Lung (tissue), 16 donors: ENCODE results near the gene BCL2L11. TPM values are rescaled to one million over a fixed set of nuclear protein-coding genes. Genes with fewer than 3 reads are reported as not detected.
"Not testable (repeated sequence)": the region's sequence is repeated elsewhere in the genome, so short reads cannot be mapped to it uniquely, and the experiment has no call there.

Experiments used
- ATAC-seq: fragments of 200-7000 bp; cut with Tn5 transposase; one replicate; pipeline ENCODE4 v1.9.1; 2020; ENCODE audit warnings: moderate number of reproducible peaks; ENCODE audit not compliant: insufficient read depth, low FRiP score
- DNase-seq, 3 donors: peaks; one replicate each; pipeline ENCODE4 v3.0.0-alpha.2; 2013 to 2017
- H3K27ac ChIP-seq, 2 donors: one replicate each; pipeline ENCODE4 v1.5.1; 2013; ENCODE audit warnings: mild to moderate bottlenecking in 2 of 2, moderate library complexity in 2 of 2, control low read depth in 1 of 2, inconsistent platforms in 1 of 2, low read depth in 1 of 2, low read length in 1 of 2
- H3K27me3 ChIP-seq, 3 donors: one replicate each; pipeline ENCODE4 v1.5.1; 2013; ENCODE audit warnings: low read length in 2 of 3; ENCODE audit not compliant: control insufficient read depth in 3 of 3, insufficient read depth in 3 of 3
- H3K36me3 ChIP-seq, 4 donors: one replicate each; pipeline ENCODE4 v1.5.1; 2013; ENCODE audit warnings: low read length in 4 of 4, mild to moderate bottlenecking in 1 of 4, moderate library complexity in 1 of 4; ENCODE audit not compliant: control insufficient read depth in 4 of 4, insufficient read depth in 4 of 4
- H3K4me1 ChIP-seq, 5 donors: one replicate each; pipeline ENCODE4 v1.5.1; 2013; ENCODE audit warnings: low read length in 5 of 5, mild to moderate bottlenecking in 2 of 5, moderate library complexity in 1 of 5; ENCODE audit not compliant: control insufficient read depth in 5 of 5, insufficient read depth in 5 of 5
- H3K4me3 ChIP-seq: one replicate; pipeline ENCODE4 v1.5.1; 2013; ENCODE audit warnings: mild to moderate bottlenecking, control low read depth, moderate library complexity
- H3K9ac ChIP-seq, 2 donors: one replicate each; pipeline ENCODE4 v1.5.1; 2013; ENCODE audit warnings: low read length in 2 of 2, control low read depth in 1 of 2; ENCODE audit not compliant: insufficient read depth in 1 of 2
- H3K9me3 ChIP-seq, 4 donors: one replicate each; pipeline ENCODE4 v1.5.1; 2013; ENCODE audit warnings: low read length in 3 of 4, mild to moderate bottlenecking in 1 of 4, moderate library complexity in 1 of 4; ENCODE audit not compliant: control insufficient read depth in 4 of 4, insufficient read depth in 3 of 4
- WGBS, 2 donors: extraction: QIAGEN DNeasy Blood & Tissue Kit; methylation state at CpG; one replicate each; pipeline ENCODE4 v1.1.7; 2013; 5-methylcytosine and 5-hydroxymethylcytosine counted together
- long read RNA-seq, 5 donors: transcript quantifications; one replicate each; lab custom pipeline, GENCODE V29; 2026
- polyA plus RNA-seq, 2 donors: library from polyadenylated mRNA; stranded (reverse); fragments of 200-250 nt; gene quantifications; one replicate each; pipeline ENCODE4 v1.2.1, GENCODE V29; 2013
- total RNA-seq, 2 donors: library from RNA; depleted of rRNA in 1 of 2; stranded (reverse); fragments of >200 nt in 1 of 2; gene quantifications; one replicate each; pipeline ENCODE4 v1.2.1, GENCODE V29; 2014 to 2021
- TF ChIP-seq, protein P1 (sequence below): IDR thresholded peaks from 2 replicates; pipeline ENCODE4 v1.5.1; 2012; ENCODE audit warnings: mild to moderate bottlenecking; ENCODE audit errors: control extremely low read depth, extremely low read depth
- donor health status: control.
- donor health status: control.
- donor health status: Bipolar disorder and iron deficiency.
- donor health status: healthy.
- donor health status: DM: yes; HTN: yes; CAD: no.

The BCL2L11 gene, protein sequence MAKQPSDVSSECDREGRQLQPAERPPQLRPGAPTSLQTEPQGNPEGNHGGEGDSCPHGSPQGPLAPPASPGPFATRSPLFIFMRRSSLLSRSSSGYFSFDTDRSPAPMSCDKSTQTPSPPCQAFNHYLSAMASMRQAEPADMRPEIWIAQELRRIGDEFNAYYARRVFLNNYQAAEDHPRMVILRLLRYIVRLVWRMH
- total RNA-seq (10 to 100 TPM; 15.9 to 24.2 TPM), polyA plus RNA-seq (1 to 10 TPM; 3.8 to 9.2 TPM)
- long read RNA-seq, donor 1, full-length matches to known transcripts = 7 of 7 reads
- long read RNA-seq, donor 1, partial matches to known transcripts = 0 of 7 reads
- long read RNA-seq, donor 1, other reads (novel, unspliced or antisense) = 0 of 7 reads
- long read RNA-seq, donor 2, partial matches to known transcripts = 8 of 11 reads
- long read RNA-seq, donor 2, other reads (novel, unspliced or antisense) = 0 of 11 reads
- long read RNA-seq, donor 3 = 0 reads
- long read RNA-seq, donor 4, partial matches to known transcripts = 0 of 1 reads
- long read RNA-seq, donor 4, other reads (novel, unspliced or antisense) = 0 of 1 reads
- long read RNA-seq, donor 5, full-length matches to known transcripts = 8 of 8 reads
- long read RNA-seq, donor 5, partial matches to known transcripts = 0 of 8 reads
- long read RNA-seq, donor 5, other reads (novel, unspliced or antisense) = 0 of 8 reads

DNA sequence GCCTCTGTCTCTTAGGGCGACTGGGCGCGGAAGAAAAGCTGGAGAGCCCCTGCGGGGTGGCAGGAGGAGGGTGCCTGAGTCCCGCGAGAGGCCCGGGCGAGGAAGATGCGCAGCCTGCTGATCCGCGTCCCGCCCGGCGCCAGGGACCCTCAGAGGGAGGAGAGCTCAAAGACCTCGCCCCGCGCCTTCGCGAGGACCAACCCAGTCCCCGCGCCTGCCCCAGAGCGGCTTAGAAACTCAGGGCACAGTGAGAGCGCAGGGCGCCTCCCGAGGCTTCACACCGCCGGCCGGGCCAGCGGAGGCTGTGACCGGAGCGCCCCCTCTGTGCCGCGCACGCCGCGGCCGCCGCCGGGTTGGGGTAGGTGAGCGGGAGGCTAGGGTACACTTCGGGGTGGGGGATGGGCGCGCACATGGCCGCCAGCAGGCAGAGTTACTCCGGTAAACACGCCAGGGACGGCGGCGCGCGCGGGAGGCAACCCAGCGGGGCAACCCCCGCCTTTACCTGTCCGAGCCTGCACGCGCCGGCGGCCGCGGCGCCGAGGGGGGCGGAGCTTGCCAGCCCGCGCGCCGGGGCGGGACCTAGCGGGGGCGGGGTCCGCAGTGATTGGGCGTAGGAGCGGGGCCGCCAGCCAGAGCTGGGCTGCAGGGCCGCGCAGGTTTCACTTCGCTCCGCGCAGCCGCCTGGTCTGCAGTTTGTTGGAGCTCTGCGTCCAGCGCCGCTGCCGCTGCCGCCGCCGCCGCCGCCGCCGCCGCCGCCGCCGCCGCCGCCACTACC lies at the start of gene BCL2L11:
BCL2L11 (plus strand) TSS at position 662 of the 775 bp plus-strand sequence. CDS start 2,832 bp downstream, outside the sequence.
- TF ChIP-seq, protein P1, sequence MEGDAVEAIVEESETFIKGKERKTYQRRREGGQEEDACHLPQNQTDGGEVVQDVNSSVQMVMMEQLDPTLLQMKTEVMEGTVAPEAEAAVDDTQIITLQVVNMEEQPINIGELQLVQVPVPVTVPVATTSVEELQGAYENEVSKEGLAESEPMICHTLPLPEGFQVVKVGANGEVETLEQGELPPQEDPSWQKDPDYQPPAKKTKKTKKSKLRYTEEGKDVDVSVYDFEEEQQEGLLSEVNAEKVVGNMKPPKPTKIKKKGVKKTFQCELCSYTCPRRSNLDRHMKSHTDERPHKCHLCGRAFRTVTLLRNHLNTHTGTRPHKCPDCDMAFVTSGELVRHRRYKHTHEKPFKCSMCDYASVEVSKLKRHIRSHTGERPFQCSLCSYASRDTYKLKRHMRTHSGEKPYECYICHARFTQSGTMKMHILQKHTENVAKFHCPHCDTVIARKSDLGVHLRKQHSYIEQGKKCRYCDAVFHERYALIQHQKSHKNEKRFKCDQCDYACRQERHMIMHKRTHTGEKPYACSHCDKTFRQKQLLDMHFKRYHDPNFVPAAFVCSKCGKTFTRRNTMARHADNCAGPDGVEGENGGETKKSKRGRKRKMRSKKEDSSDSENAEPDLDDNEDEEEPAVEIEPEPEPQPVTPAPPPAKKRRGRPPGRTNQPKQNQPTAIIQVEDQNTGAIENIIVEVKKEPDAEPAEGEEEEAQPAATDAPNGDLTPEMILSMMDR = no peak
- peaks cover 0 to 60% (median 5%) of the 10 kb centered on the region in 5 donors for H3K4me1 ChIP-seq
- H3K4me3 ChIP-seq = peak within 1 kb of the TSS; percentile 83
- 1% methylated on average over 85 to 98 of the region's 98 CpGs for WGBS, 2 donors
- ATAC-seq (peak; percentile 86), DNase-seq (peak; percentile 92 to 96 (median 93))
- H3K9ac ChIP-seq = peak within 1 kb of the TSS in 1 of 2 donors; percentile 42
- no peaks in the 10 kb centered on the region for H3K9me3 ChIP-seq
- peaks cover 3 to 15% (median 10%) of the 10 kb centered on the region in 4 donors for H3K36me3 ChIP-seq
- H3K27me3 ChIP-seq = peaks cover 0 to 34% (median 30%) of the 10 kb centered on the region in 3 donors
- peak within 1 kb of the TSS; percentile 60 to 85 for H3K27ac ChIP-seq

DNA sequence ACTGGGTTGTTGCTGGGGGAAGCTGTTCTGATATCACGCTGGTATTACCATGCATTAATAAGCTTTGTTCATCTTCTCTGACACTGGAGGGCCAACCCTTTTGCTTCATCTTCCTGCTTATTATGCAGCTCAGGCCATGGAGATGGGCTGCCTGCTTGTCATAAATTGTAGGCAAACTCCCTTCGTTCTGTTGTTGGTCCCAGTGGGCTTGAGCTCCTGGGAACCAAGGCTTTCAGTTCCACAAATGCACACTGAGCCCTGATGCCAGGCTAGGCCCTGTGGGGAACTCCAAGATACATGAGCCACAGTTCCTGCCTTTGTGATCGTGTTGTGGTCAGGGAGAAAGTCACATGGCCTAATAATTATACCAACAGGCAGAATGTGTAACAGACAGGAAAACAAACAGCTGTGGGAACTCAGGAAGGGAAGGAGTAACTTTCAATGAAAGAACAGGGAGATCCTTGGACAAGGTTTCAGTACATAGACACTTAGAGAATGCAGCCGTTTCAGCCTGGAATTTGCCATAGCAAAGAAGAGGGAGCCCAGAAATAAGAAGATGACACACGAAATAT lies 49.0 kb upstream of the BCL2L11 start:
- Histone ChIP-seq H3K9ac (no peak overlapping the region), H3K9me3 (peaks cover 0 to 4% (median 0%) of the 10 kb centered on the region in 4 donors), H3K27me3 (no peaks in the 10 kb centered on the region), H3K4me1 (peaks cover 0 to 16% (median 10%) of the 10 kb centered on the region in 5 donors), H3K36me3 (peaks cover 0 to 1% (median 0%) of the 10 kb centered on the region in 4 donors), H3K4me3 (no peak overlapping the region), H3K27ac (peak overlapping the region in 1 of 2 donors; percentile 50)
- ATAC-seq (peak; percentile 42), DNase-seq (peak; percentile 35 to 83 (median 81))
- WGBS, 2 donors = 49 to 60% methylated on average over 5 of the region's 5 CpGs
- TF ChIP-seq, protein P1 = no peak

DNA sequence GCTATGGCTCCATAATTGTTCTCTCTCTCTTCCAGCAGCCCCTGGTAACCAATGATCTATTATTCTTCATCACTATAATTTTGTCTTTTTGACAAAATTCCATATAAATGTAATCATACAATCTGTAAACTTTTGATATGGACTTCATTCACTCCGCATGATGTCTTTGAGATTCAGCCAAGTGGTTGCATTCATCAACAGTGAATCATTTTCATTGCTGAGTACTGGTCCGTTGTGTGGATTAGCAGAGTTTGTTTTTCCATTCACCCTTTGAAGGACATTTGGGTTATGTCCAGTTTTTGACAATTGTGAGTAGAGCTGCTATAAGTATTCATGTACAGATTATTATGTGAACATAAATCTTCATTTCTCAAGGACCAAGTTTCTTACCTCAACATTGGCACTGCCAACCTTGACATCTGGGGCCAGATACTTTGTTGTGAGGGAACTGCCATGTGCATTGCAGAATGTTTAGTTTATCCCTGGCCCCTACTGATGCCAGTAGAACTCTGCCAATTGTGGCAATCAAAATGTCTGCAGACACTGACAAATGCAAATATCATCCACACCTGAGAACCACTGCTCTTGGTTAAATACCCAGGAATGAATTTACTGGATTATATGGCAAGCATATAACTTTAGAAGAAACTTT lies 48.4 kb upstream of the BCL2L11 start:
- ATAC-seq (peak; percentile 55), DNase-seq (peak in 2 of 3 donors; percentile 60 to 75)
- H3K4me1 ChIP-seq = peaks cover 0 to 16% (median 10%) of the 10 kb centered on the region in 5 donors
- H3K4me3 ChIP-seq = no peak overlapping the region
- no peak overlapping the region for H3K9ac ChIP-seq
- no peaks in the 10 kb centered on the region for H3K27me3 ChIP-seq
- H3K36me3 ChIP-seq = peaks cover 0 to 1% (median 0%) of the 10 kb centered on the region in 4 donors
- H3K27ac ChIP-seq = peak overlapping the region in 1 of 2 donors; percentile 47
- whole genome bisulfite sequencing, 2 donors = 33 to 73% methylated on average over 2 of the region's 2 CpGs
- H3K9me3 ChIP-seq = peaks cover 0 to 4% (median 0%) of the 10 kb centered on the region in 4 donors
- TF ChIP-seq, protein P1 = no peak

DNA sequence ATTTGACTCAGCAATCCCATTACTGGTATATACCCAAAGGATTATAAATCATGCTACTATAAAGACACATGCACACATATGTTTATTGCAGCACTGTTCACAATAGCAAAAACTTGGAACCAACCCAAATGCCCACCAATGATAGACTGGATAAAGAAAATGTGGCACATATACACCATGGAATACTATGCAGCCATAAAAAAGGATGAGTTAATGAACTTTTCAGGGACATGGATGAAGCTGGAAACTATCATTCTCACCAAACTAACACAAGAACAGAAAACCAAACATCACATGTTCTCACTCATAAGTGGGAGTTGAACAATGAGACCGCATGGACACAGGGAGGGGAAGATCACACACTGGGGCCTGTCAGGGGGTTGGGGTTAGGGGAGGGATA lies 38.1 kb upstream of the BCL2L11 start:
- not testable (repeated sequence) for ATAC-seq, H3K4me3 ChIP-seq, H3K9ac ChIP-seq, DNase-seq, H3K36me3 ChIP-seq, H3K27ac ChIP-seq, H3K4me1 ChIP-seq, H3K27me3 ChIP-seq, H3K9me3 ChIP-seq
- WGBS, 2 donors = 0 to 3% methylated on average over 1 of the region's 1 CpG
